Nephron progenitor cell (in vitro differentiated cells): Measurements from ENCODE around the gene DBNDD2.

ENCODE experiments used
- DNase-seq: peaks from one replicate; pipeline ENCODE4 v3.0.0; 2021
- H3K27ac Mint-ChIP-seq: 2 replicates; pipeline ENCODE4 v1.8.0; 2021; ENCODE audit warnings: mild to moderate bottlenecking, moderate library complexity, mixed read lengths
- H3K27me3 Mint-ChIP-seq: 2 replicates; pipeline ENCODE4 v1.8.0; 2021; ENCODE audit warnings: mild to moderate bottlenecking, low read depth, mixed read lengths; ENCODE audit not compliant: poor library complexity
- H3K36me3 Mint-ChIP-seq: 2 replicates; pipeline ENCODE4 v1.8.0; 2021; ENCODE audit warnings: low read depth, mixed read lengths
- H3K4me1 Mint-ChIP-seq: 2 replicates; pipeline ENCODE4 v1.8.0; 2021; ENCODE audit warnings: mixed read lengths
- H3K4me3 Mint-ChIP-seq: 2 replicates; pipeline ENCODE4 v1.8.0; 2021; ENCODE audit warnings: mild to moderate bottlenecking, moderate library complexity, mixed read lengths
- H3K9me3 Mint-ChIP-seq: 2 replicates; pipeline ENCODE4 v1.8.0; 2021; ENCODE audit warnings: mild to moderate bottlenecking, moderate library complexity, mixed read lengths
- CTCF ChIP-seq: fragments of 200-600 bp; sonication (generic); IDR thresholded peaks from 2 replicates; pipeline ENCODE4 v1.5.0; 2021; ENCODE audit warnings: antibody characterized with exemption

DBNDD2 gene

GRCh38 chr20:45363611-45364492 is 44.2 kb upstream of the DBNDD2 start:
- Mint-ChIP-seq H3K9me3 (no peaks in the 10 kb centered on the region), H3K4me1 (peaks cover 44% of the 10 kb centered on the region), H3K27ac (peak overlapping the region; percentile 100), H3K36me3 (peaks cover 22% of the 10 kb centered on the region), H3K27me3 (no peaks in the 10 kb centered on the region), H3K4me3 (peak overlapping the region; percentile 98)
- DNase-seq, result no peak
- TF ChIP-seq CTCF, result no peak

- Mint-ChIP-seq H3K4me1 (peaks cover 34% of the 10 kb centered on the region), H3K9me3 (no peaks in the 10 kb centered on the region), H3K36me3 (peaks cover 25% of the 10 kb centered on the region), H3K4me3 (no peak overlapping the region), H3K27ac (no peak overlapping the region), H3K27me3 (no peaks in the 10 kb centered on the region)
- TF ChIP-seq CTCF, result no peak
- DNase-seq, result no peak
Measured at GRCh38 chr20:45365444-45365970, 42.6 kb upstream of the DBNDD2 start.

- no peaks in the 10 kb centered on the region for H3K9me3 Mint-ChIP-seq
- no peaks in the 10 kb centered on the region for H3K27me3 Mint-ChIP-seq
- H3K4me1 Mint-ChIP-seq, result peaks cover 34% of the 10 kb centered on the region
- peaks cover 25% of the 10 kb centered on the region for H3K36me3 Mint-ChIP-seq
- no peak overlapping the region for H3K27ac Mint-ChIP-seq
- DNase-seq, result no peak
- H3K4me3 Mint-ChIP-seq, result no peak overlapping the region
- no peak for TF ChIP-seq CTCF
Measured at GRCh38 chr20:45366192-45366591, 41.9 kb upstream of the DBNDD2 start.

GRCh38 chr20:45366631-45367030 is 41.5 kb upstream of the DBNDD2 start:
- no peaks in the 10 kb centered on the region for H3K27me3 Mint-ChIP-seq
- H3K4me3 Mint-ChIP-seq, result no peak overlapping the region
- H3K4me1 Mint-ChIP-seq, result peaks cover 34% of the 10 kb centered on the region
- DNase-seq, result no peak
- no peak for TF ChIP-seq CTCF
- no peak overlapping the region for H3K27ac Mint-ChIP-seq
- H3K9me3 Mint-ChIP-seq, result no peaks in the 10 kb centered on the region
- peaks cover 25% of the 10 kb centered on the region for H3K36me3 Mint-ChIP-seq

- TF ChIP-seq CTCF, result no peak
- DNase-seq, result no peak
- peaks cover 34% of the 10 kb centered on the region for H3K4me1 Mint-ChIP-seq
- H3K9me3 Mint-ChIP-seq, result no peaks in the 10 kb centered on the region
- H3K27ac Mint-ChIP-seq, result no peak overlapping the region
- peaks cover under 1% of the 10 kb centered on the region for H3K27me3 Mint-ChIP-seq
- H3K36me3 Mint-ChIP-seq, result peaks cover 25% of the 10 kb centered on the region
- H3K4me3 Mint-ChIP-seq, result no peak overlapping the region
Measured at GRCh38 chr20:45367126-45367525, 41.0 kb upstream of the DBNDD2 start.
